LHCN-M2 (cell line): Measurements from ENCODE around the gene TCAP. TPM values are rescaled to one million over a fixed set of nuclear protein-coding genes. Genes with fewer than 3 reads are reported as not detected.
"Not testable (repeated sequence)": the region's sequence is repeated elsewhere in the genome, so short reads cannot be mapped to it uniquely, and the experiment has no call there.

Experiments
- DNase-seq: peaks from one replicate; pipeline ENCODE4 v3.0.0-alpha.2; 2012; ENCODE audit warnings: low read depth
- total RNA-seq: library from RNA; depleted of rRNA; stranded (reverse); fragments of >200 nt; gene quantifications from 2 replicates; pipeline ENCODE4 v1.2.3, GENCODE V29; 2014

TCAP gene
- total RNA-seq, 1 experiment from 2014 or later, result 0.40 TPM

DNA sequence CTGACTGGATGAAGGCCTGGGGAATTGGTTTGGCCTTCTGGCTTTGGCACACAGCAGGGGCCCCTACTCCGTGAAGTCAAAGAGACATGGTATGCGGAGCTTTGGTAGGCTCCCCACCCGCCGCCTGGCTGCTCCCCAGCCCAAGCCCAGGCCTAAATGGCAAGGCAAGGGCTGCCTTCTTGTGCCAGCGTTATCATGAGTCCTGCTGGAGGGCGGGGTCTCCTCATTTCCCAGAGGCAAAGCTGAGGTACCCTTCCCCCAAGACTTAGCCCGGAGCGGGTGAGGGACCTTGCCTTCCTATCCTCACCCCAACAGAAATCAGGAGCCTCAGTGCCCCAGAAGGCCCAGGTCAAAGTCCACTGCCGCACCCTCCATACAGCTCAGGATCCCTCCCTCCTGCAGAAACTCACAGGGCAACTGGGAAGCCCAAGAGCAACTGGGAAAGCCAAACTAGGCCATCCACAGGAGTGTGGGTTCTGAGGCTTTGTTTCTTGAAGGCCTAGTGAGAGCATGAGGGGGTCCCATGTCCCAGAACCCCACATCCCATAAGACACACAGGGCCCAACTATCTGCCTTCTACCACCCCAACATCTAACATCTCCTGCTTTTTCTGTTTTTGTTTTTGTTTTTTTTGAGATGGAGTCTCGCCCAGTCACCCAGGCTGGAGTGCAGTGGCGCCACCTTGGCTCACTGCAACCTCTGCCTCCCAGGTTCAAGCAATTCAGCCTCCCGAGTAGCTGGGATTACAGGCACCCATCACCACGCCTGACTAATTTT, 13.4 kb downstream of the TCAP start:
- no peak for DNase-seq

DNA sequence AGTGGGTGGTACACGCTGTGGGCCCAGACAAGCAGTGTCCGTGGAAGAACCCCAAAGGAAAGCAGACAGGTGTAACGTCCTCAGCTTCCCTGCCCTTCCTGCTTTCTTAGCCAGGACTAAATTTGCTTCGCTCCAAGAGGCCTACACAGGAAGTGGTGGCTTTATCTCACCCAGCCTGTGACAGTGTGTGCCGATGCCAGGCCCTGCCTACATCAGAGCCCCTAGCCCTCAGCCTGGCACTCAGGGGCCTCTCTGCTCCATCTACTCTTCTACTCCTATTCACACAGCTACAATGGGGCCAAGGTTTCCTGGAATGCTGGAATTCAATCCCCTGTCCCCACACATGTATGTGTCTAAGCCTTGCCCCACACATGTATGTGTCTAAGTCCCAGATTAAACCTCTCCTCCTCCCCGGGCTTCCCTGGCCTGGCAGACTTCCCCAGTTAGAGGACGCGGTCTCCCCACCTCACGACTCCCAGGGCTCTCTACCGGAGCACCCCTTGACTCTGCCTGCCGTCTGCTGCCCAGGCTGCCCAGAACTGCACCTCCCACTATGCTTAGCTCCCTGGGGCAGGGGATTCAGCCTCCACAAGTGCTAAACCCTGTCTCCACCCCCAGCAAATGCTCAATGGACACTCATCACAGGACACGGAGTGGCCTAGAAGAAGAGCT, 14.5 kb downstream of the TCAP start:
- DNase-seq, result no peak

DNA sequence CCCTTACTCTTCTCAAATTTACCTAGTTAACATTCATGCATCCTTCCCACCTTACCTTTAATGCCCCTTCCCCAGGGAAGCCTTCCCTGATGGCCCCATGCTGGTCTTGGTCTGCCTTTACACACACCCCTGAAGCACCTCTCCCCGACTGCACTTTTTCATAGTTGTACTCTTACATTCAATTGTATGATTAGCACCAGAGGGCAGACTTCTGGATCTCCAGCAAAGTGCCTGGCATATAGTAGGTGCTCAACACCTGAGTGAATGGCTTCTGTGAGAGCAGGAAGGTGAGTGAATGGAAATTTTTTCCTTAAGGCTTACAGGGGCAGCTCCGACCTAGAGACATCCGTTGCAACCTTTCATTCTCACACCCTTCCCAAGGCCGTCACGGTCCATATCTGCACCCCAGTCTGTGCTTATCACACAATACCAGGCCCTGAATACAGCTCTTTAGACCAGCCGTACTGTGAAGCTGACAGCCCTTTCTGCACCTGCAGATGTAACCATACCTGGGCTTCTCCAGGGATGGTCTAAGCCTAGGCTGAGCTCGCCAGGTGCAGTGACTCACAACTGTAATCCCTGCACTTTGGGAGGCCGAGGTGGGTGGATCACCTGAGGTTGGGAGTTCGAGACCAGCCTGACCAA, 18.3 kb downstream of the TCAP start:
- no peak for DNase-seq

DNA sequence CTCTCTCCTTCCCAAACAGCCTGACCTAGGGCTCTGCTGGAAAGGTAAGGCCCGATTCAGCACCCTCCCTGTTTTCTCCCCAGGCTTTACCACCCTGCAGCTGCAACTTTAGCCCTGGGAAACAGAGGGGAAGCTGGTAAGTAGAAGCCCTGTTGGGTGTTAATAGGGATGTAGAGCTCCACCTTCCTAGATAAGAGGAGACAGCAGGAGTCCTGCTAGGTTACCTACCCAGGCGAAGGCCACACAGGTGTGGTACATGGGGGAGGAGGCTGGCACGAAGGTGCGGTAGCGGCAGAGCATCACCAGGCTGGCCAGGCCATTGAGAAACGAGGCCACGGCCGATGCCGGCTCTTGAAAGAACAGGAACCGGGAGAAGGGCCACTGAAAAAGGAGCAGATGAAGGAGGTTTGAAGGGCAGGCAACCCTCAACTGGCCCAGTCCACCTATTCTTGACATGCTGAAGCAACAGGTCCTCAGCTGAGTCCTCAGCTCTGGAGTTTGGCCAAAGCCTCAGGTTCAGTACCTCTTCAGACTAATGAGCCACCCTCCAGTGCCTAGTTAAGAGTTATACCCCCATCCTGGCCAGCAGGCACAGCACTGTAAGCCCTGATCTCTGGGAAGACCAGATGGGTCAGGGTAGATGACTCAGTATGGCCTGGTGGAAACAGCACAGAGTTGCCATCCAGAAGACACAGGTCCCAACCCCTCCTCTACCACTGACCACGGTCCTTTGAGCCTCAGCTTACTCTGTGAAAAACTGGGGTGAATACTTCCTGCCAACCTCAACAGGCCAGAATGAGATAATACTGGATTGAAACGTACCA, 19.4 kb downstream of the TCAP start:
- no peak for DNase-seq

DNA sequence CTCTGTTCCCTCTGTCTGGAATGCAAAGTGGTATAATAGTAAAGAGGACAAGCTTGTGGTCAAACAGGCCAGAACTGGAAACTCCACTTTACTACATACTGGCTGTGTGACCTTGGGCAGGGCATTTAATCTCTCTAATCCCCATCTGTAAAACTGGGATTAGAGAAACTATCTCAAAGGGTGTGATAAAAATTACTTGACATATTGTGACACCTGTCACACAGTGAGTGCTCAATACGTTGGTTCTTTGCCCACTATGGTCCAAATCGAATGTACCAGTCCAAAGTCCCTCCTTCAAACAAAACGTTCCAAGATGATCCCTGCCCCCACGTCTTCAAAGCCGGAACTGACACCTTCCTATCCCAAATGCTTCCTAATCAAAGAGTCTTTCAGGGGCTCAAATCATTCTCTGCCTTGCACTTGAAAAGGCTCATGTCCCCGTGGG, 22.0 kb downstream of the TCAP start:
- no peak for DNase-seq

DNA sequence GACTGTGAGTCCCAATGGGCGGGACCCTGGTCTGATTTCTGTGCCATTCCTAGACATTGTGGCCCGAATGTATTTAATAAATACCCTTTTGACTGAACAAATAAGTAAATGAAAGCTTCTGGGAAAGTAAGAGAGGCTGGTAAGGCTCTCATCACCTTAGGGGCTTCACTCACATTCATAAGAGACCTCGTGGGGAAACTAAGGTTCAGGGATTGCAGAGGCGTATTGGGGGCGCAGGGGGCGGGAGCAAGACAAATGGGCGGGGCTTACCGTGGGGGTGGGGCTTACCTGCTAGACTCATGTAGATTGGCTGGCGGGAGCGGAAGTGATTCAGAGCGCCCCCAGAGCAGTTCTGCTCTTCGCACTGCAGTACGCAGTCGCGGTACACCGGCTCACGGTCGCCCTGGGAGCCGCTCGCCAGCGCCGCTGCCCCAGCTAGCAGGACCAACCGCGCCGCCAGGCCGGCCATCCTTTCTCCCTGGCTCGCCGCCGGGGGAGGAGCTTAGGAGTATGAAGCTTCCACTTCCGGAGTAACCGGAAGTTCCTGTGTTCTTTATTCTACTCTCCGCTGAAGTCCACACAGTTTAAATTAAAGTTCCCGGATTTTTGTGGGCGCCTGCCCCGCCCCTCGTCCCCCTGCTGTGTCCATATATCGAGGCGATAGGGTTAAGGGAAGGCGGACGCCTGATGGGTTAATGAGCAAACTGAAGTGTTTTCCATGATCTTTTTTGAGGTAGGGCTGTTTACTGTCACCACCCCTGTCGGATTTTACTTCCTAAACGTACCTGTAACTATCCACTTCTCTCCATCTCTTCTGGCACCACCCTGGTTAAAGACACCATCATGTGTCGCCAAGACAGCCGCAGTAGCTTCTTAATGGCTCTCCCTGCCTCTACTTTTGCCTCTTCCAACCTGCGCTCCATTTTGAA, 22.7 kb downstream of the TCAP start, which contains the start of gene PGAP3:
Gene PGAP3, minus strand, starts transcription at position 512 of the 929 bp plus-strand sequence. Its CDS starts 43 bp downstream, at position 469.
- peak; percentile 92 for DNase-seq

DNA sequence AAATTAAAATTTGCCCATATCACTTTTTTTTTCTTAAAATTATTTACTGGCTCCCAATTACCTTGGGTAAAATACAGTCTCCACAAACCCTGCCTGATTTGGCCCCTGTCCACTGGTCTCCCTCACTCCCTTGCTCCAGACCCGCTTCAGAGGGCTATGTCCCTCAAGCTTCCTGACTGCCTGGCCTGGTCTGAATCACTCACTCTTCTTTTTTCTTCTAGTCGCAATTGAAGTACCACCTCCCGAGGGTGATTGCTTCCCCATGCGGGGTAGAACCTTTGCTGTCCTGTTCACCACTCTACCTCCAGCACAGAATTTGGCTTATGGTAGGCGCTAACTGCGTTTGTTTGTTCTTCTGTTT, 23.3 kb downstream of the TCAP start:
- no peak for DNase-seq

DNA sequence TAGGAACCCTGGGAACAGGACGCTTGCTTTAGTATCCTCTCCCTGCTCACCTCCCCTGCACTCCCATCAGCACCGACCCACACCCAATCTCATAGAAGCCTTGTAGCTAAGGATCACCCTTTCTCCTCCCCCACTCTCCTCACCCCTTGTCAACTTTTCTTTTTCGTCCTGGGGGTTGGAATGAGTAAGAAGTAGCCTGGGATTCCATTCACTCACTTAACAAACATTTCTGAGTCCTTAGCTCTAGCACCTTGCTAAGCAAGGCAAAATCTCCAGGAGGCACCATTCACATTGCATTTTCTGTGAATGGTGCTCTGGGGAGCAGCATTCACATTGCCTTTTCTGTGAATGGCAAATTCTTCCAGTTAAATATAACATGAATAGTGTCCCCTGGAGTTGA, 23.8 kb downstream of the TCAP start:
- no peak for DNase-seq

DNA sequence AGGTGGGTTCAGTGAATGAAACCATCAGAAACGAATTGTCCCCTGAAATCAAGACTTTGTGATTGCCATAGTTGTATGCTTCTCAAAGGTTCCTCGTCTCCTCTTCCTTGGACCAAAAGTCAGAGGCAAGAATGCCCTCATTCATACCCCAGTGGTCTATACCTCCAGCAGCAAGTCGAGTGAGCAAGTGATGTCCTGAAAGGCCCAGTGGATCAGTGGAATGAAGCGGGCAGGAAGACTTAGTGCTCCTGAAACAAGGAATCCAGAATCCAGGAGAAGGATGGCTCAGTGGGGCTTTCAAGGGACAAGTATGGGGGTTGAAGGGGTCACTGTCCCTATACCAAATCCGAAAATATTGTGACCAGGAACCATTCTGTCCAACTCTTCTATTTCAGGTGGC, 29.4 kb downstream of the TCAP start:
- DNase-seq, result no peak

DNA sequence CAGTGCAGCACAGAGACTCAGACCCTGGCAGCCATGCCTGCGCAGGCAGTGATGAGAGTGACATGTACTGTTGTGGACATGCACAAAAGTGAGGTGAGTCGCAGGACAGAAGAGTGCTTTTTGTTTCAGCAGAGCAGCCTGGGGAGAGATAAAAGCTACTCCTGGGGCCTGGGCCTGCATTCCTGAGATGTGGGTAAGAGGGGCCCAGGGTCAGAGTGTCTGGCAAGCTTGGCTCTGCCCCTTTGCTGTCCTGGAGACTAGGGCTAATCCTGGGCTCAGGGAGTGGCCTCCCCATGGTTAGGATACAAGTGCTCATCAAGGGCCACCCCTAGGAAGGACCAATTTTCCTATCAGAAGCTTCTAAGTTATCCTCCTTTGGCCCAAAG, 29.9 kb downstream of the TCAP start:
- DNase-seq, result no peak

DNA sequence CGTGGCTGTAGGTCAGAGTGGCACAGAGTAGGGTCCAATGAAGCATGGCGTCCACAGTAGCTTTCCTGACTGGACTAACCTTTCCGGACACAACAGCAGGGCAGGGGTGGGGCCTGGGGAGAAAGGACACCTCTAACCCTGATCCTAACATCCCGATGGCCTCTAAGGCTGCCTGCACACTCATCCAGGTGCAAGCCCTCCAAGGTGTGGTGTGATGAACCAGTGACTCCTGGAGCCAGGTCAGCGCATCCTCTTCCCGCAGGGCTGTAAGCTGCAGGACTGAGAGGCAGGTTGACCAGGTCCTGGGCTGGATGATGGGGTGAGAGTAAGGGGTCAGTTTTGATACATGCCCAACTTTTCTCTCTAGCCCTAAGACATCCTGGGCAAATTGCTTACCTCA, 31.6 kb downstream of the TCAP start:
- DNase-seq, result no peak

DNA sequence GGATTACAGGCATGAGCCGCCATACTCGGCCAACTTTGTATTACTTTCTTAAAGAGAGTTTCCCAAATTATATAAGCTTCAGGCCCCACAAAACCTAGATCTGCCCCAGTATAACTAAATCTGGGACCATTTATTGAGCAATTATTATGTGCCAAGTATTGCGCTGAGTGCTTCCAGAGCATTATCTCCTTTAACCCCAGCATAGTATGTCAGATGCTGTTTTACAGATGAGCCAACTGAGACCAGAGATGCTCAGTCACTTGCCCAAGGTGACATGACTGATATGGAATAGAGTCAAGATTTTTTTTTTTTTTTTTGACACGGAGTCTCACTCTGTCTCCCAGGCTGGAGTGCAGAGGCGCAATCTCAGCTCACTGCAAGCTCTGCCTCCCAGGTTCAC, 32.8 kb downstream of the TCAP start:
- DNase-seq, result no peak

DNA sequence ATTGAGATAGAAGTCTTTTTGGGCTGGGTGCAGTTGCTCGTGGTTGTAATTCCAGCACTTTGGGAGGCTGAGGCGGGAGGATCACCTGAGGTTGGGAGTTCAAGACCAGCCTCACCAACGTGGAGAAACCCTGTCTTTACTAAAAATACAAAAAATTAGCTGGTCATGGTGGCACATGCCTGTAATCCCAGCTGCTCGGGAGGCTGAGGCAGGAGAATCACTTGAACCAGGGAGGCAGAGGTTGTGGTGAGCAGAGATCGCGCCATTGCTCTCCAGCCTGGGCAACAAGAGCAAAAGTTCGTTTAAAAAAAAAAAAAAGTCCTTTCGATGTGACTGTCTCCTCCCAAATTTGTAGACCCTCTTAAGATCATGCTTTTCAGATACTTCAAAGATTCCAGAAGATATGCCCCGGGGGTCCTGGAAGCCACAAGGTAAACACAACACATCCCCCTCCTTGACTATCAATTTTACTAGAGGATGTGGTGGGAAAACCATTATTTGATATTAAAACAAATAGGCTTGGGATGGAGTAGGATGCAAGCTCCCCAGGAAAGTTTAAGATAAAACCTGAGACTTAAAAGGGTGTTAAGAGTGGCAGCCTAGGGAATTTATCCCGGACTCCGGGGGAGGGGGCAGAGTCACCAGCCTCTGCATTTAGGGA, 34.1 kb downstream of the TCAP start:
- DNase-seq, result not testable (repeated sequence)

DNA sequence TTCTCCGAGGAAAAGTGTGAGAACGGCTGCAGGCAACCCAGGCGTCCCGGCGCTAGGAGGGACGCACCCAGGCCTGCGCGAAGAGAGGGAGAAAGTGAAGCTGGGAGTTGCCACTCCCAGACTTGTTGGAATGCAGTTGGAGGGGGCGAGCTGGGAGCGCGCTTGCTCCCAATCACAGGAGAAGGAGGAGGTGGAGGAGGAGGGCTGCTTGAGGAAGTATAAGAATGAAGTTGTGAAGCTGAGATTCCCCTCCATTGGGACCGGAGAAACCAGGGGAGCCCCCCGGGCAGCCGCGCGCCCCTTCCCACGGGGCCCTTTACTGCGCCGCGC, 34.6 kb downstream of the TCAP start, which contains the start of gene ERBB2:
Gene ERBB2, plus strand, starts transcription at position 247 of the 330 bp plus-strand sequence. CDS start 175 bp downstream, outside the sequence.
- peak; percentile 79 for DNase-seq

DNA sequence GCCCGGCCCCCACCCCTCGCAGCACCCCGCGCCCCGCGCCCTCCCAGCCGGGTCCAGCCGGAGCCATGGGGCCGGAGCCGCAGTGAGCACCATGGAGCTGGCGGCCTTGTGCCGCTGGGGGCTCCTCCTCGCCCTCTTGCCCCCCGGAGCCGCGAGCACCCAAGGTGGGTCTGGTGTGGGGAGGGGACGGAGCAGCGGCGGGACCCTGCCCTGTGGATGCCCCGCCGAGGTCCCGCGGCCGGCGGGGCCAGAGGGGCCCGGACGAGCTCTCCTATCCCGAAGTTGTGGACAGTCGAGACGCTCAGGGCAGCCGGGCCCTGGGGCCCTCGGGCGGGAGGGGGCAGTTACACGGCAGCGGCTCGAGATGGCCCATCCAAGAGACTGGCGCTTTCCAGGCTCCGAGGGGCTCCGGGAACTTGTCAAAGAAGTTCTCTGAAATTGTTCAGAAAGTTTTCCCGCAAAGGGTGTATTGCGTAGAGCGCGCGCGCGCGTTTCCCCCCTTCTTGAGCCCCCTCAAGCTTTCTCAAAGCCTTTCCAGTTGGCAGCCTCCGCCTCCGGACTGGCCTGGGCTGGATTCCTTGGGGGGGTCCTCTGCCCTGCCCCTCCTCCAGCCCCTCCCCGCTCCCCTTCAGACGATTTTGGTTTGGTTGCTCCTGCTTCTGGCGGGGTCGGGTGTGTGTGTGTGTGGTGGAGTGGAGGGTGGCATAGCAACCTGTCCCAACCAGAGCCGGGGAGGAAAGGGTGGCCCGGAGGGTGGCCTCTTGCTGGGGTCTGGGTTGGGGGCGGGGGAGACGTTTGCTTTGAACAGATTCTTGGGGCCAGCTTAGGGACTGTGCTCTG, 35.2 kb downstream of the TCAP start:
- DNase-seq, result peak; percentile 19

DNA sequence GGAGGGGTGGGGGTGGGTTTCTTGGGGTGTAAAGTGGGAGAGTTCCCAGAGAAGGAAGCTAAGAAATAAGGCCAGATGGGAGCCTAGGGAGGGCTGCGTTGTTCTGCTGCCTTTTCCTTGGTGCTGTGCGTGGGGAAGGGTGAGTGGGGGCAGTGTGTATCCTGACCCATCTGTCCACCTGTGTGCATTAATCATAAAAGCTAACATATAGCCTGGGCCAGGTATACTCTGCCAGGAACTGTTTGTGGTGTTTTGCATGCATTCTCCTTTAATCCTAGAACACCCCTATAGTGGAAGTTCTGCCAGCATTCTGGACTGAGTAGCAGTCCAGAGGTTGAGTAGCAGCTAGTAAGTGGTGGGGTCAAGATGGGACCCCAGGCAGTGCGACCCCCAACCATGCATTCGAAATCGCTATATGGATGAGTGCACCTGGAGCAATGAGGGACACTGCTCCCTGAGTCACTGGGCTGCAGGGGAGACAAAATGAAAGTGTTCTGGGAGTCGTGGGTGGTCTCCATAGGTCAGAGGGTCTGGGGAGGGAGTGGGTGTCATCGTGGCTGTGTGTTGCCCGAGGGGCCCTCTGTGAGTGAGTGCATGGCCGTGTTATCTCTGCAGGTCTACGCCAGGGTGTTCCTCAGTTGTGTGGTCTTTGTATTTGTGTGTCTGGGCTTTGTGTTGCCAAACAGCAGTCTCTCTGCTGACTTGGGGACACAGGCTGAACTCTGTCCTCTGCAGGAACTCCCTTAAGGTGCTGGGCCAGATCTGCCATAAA, 36.0 kb downstream of the TCAP start:
- DNase-seq, result no peak

DNA sequence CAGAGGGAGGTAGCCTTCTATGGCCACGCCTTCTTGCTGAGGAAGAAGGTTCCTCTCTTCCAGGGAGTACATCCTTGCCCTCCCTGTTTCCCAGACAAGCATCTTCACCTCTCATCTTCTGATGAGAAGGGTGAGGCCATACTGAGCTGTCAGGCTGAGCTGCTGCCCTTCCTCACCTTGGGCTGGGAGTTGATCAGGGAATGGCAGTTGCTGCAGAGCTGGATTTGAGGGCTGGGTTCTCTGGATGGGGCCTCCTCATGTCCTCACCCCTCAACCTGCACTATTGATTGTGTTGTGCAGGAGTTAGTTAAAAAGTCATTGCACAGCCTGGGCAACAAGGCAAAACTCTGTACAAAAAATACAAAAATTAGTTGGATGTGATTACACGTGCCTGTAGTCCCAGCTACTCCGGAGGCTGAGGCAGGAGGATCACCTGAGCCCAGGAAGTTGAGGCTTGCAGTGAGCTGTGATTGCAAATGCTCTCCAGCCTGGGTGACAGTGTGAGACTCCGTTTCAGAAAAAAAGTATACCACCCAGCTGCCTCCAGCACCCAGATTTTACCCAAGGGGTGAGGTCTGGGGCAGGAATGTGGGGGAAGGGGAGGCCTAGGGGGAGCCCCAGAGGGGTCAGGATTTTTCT, 36.8 kb downstream of the TCAP start:
- no peak for DNase-seq
